ENCODE results near the gene TMEM116.

TMEM116 gene

DNA sequence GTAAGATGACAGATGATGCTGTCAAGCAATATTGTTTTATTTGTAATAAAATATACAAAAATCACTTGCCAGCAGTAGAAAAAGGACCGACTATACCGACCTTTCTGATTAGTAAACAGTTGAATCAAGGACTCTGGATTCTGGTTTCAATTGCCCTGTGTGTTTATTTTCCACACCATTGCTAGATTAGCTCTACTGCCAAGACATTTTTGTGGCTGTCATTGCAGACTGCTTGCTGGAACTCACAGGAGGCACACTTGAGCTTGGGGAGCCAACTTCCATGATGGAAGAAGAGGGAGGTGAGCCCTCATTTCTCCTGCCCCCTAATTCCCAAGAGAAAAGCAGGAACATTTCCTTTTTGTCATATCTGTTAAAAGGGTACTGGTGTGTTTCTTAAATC is 119.7 kb downstream of the TMEM116 start:
- no peak for DNase-seq (ENCODE audit: low spot score)

GRCh38 chr12:111887926-111888745 is 124.8 kb downstream of the TMEM116 start:
- no peak for DNase-seq (ENCODE audit: low spot score)

- no peak for DNase-seq (ENCODE audit: low spot score)
Measured at GRCh38 chr12:111886662-111887545, 126.1 kb downstream of the TMEM116 start.

GRCh38 chr12:111881716-111882115 is 131.2 kb downstream of the TMEM116 start:
- no peak for DNase-seq (ENCODE audit: low spot score)
